Measurements from ENCODE around the gene MORC3. TPM values are rescaled to one million over a fixed set of nuclear protein-coding genes. Genes with fewer than 3 reads are reported as not detected.

Gene MORC3
- total and polyA plus RNA-seq, 7 donors: 12.0 to 59.8 (median 39.5) TPM

DNA sequence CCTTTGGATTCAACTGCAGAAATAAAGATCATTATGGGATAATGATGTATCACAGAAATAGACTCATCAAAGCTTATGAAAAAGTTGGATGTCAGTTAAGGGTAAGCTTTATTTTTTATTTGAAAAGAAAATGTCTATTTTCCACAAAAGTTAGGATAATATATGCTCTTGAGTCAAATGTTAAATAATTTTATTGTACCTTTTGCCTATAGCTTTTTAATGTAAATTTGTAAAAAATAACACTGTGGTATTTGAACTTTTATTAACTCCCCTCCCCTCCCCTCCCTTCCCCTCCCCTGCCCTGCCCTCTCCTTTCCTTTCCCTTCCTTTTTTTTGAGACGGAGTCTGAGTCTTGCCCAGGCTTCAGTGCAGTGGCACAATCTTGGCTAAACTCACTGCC is 24.9 kb downstream of the MORC3 start:
- H3K9me3 ChIP-seq: no peaks in the 10 kb centered on the region
- H3K4me1 ChIP-seq: no peaks in the 10 kb centered on the region
- no peak for DNase-seq
- TF ChIP-seq EP300 (IDR thresholded peaks at IDR 0.05) (no peak), POLR2A (IDR thresholded peaks at IDR 0.05) (no peak), POLR2AphosphoS5 (IDR thresholded peaks at IDR 0.05) (no peak)
- TF ChIP-seq, protein P1, sequence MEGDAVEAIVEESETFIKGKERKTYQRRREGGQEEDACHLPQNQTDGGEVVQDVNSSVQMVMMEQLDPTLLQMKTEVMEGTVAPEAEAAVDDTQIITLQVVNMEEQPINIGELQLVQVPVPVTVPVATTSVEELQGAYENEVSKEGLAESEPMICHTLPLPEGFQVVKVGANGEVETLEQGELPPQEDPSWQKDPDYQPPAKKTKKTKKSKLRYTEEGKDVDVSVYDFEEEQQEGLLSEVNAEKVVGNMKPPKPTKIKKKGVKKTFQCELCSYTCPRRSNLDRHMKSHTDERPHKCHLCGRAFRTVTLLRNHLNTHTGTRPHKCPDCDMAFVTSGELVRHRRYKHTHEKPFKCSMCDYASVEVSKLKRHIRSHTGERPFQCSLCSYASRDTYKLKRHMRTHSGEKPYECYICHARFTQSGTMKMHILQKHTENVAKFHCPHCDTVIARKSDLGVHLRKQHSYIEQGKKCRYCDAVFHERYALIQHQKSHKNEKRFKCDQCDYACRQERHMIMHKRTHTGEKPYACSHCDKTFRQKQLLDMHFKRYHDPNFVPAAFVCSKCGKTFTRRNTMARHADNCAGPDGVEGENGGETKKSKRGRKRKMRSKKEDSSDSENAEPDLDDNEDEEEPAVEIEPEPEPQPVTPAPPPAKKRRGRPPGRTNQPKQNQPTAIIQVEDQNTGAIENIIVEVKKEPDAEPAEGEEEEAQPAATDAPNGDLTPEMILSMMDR (IDR thresholded peaks at IDR 0.05): no peak
- no peak overlapping the region for H3K27ac ChIP-seq
- intact Hi-C loops (cut with DNase I): no loop called here
- H3K27me3 ChIP-seq: no peaks in the 10 kb centered on the region
- no peak overlapping the region for H3K4me3 ChIP-seq
- peaks cover 22 to 98% (median 57%) of the 10 kb centered on the region in 4 donors for H3K36me3 ChIP-seq
- WGBS, 2 donors: 83 to 96% methylated on average over 1 of the region's 1 CpG

- Histone ChIP-seq H3K4me1 (no peaks in the 10 kb centered on the region), H3K36me3 (peaks cover 19 to 98% (median 45%) of the 10 kb centered on the region in 4 donors), H3K9me3 (no peaks in the 10 kb centered on the region), H3K4me3 (no peak overlapping the region), H3K27me3 (no peaks in the 10 kb centered on the region), H3K27ac (no peak overlapping the region)
- 18 to 66% methylated on average over 3 of the region's 3 CpGs for WGBS, 2 donors
- TF ChIP-seq, protein P1 (IDR thresholded peaks at IDR 0.05): no peak
- TF ChIP-seq POLR2A (IDR thresholded peaks at IDR 0.05) (no peak), EP300 (IDR thresholded peaks at IDR 0.05) (no peak), POLR2AphosphoS5 (IDR thresholded peaks at IDR 0.05) (no peak)
- intact Hi-C loops (cut with DNase I): no loop called here
- no peak for DNase-seq
Measured at GRCh38 chr21:36347278-36347961, 27.4 kb downstream of the MORC3 start.

GRCh38 chr21:36347962-36348328 is 27.9 kb downstream of the MORC3 start:
- Histone ChIP-seq H3K4me3 (no peak overlapping the region), H3K9me3 (no peaks in the 10 kb centered on the region), H3K36me3 (peaks cover 16 to 97% (median 40%) of the 10 kb centered on the region in 4 donors), H3K27me3 (no peaks in the 10 kb centered on the region), H3K4me1 (no peaks in the 10 kb centered on the region), H3K27ac (no peak overlapping the region)
- no peak for DNase-seq
- 93 to 94% methylated on average over 2 of the region's 2 CpGs for WGBS, 2 donors
- intact Hi-C loops (cut with DNase I): no loop called here
- TF ChIP-seq, protein P1 (IDR thresholded peaks at IDR 0.05): no peak
- TF ChIP-seq EP300 (IDR thresholded peaks at IDR 0.05) (no peak), POLR2AphosphoS5 (IDR thresholded peaks at IDR 0.05) (no peak), POLR2A (IDR thresholded peaks at IDR 0.05) (no peak)

DNA sequence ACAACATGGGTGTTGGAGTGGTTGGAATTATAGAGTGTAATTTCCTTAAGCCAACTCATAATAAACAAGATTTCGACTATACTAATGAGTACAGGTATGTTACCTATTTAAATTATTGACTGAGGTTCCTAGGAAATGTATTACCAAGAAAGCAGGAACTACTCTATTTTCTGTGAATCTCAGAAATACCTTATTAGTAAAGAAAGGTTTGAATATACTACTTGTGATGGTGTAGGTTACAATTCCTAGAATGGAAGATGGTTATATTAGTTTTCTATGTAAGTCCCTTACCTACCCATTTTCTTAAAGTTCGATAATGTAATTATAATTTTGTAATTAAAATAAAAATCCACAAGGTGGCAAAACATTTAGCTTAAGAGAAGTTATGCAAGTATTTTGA is 29.3 kb downstream of the MORC3 start:
- peaks cover 16 to 88% (median 35%) of the 10 kb centered on the region in 4 donors for H3K36me3 ChIP-seq
- 93 to 98% methylated on average over 2 of the region's 2 CpGs for WGBS, 2 donors
- no peak overlapping the region for H3K4me3 ChIP-seq
- no peaks in the 10 kb centered on the region for H3K27me3 ChIP-seq
- TF ChIP-seq EP300 (IDR thresholded peaks at IDR 0.05): no peak
- TF ChIP-seq, protein P1 (IDR thresholded peaks at IDR 0.05): no peak
- TF ChIP-seq POLR2AphosphoS5 (IDR thresholded peaks at IDR 0.05): no peak
- TF ChIP-seq POLR2A (IDR thresholded peaks at IDR 0.05): no peak
- H3K4me1 ChIP-seq: no peaks in the 10 kb centered on the region
- no peak for DNase-seq
- intact Hi-C loops (cut with DNase I): no loop called here
- H3K9me3 ChIP-seq: no peaks in the 10 kb centered on the region
- no peak overlapping the region for H3K27ac ChIP-seq

All from sigmoid colon (tissue), 7 donors.